Type B pancreatic cell (in vitro differentiated cells): ENCODE results near the gene HDAC8. TPM values are rescaled to one million over a fixed set of nuclear protein-coding genes. Genes with fewer than 3 reads are reported as not detected.
A peak's percentile ranks its signal among the peaks of the same experiment; 100 is the strongest.
"Not testable (repeated sequence)": the region's sequence is repeated elsewhere in the genome, so short reads cannot be mapped to it uniquely, and the experiment has no call there.

ENCODE experiments used
- DNase-seq: peaks from one replicate; pipeline ENCODE4 v3.0.0; 2021; ENCODE audit warnings: mixed read lengths; ENCODE audit not compliant: unreplicated experiment; ENCODE audit errors: extremely low spot score
- H3K27ac Mint-ChIP-seq: 2 replicates; pipeline ENCODE4 v1.8.0; 2021; ENCODE audit warnings: mild to moderate bottlenecking, mixed read lengths
- H3K27me3 Mint-ChIP-seq: 2 replicates; pipeline ENCODE4 v1.8.0; 2021; ENCODE audit warnings: mixed read lengths
- H3K36me3 Mint-ChIP-seq: 2 replicates; pipeline ENCODE4 v1.8.0; 2021; ENCODE audit warnings: mixed read lengths
- H3K4me1 Mint-ChIP-seq: one replicate; pipeline ENCODE4 v1.8.0; 2021; ENCODE audit warnings: mixed read lengths; ENCODE audit not compliant: unreplicated experiment
- H3K4me3 Mint-ChIP-seq: 2 replicates; pipeline ENCODE4 v1.8.0; 2021; ENCODE audit warnings: mild to moderate bottlenecking, mixed read lengths
- H3K9me3 Mint-ChIP-seq: 2 replicates; pipeline ENCODE4 v1.8.0; 2021; ENCODE audit warnings: mixed read lengths
- total RNA-seq: library from RNA; stranded (reverse); gene quantifications from 2 replicates; pipeline ENCODE4 v1.2.1, GENCODE V29; 2021; ENCODE audit warnings: low replicate concordance
- TF ChIP-seq, protein P1 (sequence below): fragments of 200-600 bp; sonication (generic); conservative IDR thresholded peaks from 2 replicates; pipeline ENCODE4 v1.5.0; 2021; ENCODE audit warnings: antibody characterized with exemption, mild to moderate bottlenecking

The HDAC8 gene
- total RNA-seq, 1 donor from 2014 or later = 32.4 TPM

DNA sequence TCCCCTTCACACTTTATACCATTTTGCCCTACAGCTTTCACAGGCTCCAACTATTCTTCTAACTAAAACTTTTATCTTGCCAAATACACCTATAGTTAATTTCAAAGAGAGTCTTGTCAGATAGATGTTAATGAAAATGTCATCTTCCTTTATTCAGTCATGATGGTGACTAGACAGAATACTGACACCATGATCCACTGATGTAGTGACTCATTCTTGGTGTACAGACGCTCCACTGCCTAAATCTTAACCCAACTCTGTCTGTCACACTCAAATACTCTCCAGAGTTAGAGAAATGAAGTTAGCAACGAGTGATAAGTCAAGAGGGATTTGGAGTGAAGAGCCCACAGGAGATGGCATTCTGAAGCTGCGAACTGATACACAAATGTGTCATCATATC lies 32.1 kb upstream of the HDAC8 start:
- no peak for DNase-seq
- Mint-ChIP-seq H3K27ac (no peak overlapping the region), H3K36me3 (peaks cover 3% of the 10 kb centered on the region), H3K4me1 (no peaks in the 10 kb centered on the region), H3K27me3 (no peaks in the 10 kb centered on the region), H3K9me3 (peaks cover 4% of the 10 kb centered on the region), H3K4me3 (no peak overlapping the region)
- TF ChIP-seq, protein P1, sequence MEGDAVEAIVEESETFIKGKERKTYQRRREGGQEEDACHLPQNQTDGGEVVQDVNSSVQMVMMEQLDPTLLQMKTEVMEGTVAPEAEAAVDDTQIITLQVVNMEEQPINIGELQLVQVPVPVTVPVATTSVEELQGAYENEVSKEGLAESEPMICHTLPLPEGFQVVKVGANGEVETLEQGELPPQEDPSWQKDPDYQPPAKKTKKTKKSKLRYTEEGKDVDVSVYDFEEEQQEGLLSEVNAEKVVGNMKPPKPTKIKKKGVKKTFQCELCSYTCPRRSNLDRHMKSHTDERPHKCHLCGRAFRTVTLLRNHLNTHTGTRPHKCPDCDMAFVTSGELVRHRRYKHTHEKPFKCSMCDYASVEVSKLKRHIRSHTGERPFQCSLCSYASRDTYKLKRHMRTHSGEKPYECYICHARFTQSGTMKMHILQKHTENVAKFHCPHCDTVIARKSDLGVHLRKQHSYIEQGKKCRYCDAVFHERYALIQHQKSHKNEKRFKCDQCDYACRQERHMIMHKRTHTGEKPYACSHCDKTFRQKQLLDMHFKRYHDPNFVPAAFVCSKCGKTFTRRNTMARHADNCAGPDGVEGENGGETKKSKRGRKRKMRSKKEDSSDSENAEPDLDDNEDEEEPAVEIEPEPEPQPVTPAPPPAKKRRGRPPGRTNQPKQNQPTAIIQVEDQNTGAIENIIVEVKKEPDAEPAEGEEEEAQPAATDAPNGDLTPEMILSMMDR = no peak

DNA sequence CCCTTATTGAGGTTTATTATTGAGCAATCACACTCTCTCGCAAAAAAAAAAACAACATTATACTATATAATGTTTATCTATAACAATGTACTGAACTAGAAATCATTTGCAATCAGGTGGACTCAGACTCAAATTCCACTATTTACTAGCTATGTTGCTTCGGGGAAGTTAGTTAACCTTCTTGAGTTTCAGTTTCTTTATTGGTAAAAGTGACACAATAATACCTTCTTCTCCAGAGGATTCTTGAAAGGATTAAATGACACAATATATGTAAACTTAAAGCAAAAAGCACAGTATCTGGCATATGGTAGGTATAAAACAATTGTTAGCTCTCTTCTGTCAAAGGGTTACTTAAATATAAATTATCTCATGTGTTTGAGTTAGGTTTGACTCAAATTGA lies 31.5 kb upstream of the HDAC8 start:
- DNase-seq = no peak
- TF ChIP-seq, protein P1 = no peak
- peaks cover 4% of the 10 kb centered on the region for H3K9me3 Mint-ChIP-seq
- H3K36me3 Mint-ChIP-seq = peaks cover 3% of the 10 kb centered on the region
- H3K27ac Mint-ChIP-seq = no peak overlapping the region
- no peaks in the 10 kb centered on the region for H3K27me3 Mint-ChIP-seq
- H3K4me3 Mint-ChIP-seq = no peak overlapping the region
- H3K4me1 Mint-ChIP-seq = no peaks in the 10 kb centered on the region

DNA sequence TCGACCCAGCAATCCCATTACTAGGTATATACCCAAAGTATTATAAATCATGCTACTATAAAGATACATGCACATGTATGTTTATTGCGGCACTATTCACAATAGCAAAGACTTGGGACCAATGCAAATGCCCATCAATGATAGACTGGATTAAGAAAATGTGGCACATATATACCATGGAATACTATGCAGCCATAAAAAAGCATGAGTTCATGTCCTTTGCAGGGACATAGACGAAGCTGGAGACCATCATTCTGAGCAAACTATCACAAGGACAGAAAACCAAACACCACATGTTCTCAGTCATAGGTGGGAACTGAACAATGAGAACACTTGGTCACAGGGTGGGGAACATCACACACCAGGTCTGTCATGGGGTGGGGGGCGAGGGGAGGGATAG lies 18.4 kb upstream of the HDAC8 start:
- not testable (repeated sequence) for H3K36me3 Mint-ChIP-seq, H3K4me3 Mint-ChIP-seq, H3K27me3 Mint-ChIP-seq, H3K9me3 Mint-ChIP-seq, H3K27ac Mint-ChIP-seq, H3K4me1 Mint-ChIP-seq, DNase-seq

DNA sequence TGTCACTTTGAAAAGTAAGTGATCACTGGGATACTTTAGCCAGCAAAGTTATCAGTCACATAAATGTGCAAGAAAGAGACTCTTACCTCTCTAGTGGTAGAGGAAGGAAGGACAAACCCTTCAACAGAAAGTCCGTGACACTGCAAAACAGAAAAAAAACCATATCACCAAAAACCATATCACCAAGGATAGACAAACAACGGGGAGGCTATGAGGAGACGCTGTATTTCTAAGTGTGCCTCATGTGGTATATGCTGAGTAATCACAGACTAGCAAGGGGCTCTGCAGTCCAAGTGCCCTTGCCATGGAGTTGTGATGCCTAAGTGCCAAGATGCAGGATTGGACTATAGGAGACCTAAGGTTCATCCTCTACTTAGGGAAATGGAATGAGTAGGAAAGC lies 11.5 kb upstream of the HDAC8 start:
- Mint-ChIP-seq H3K27me3 (no peaks in the 10 kb centered on the region), H3K9me3 (no peaks in the 10 kb centered on the region), H3K27ac (no peak overlapping the region), H3K36me3 (peaks cover 5% of the 10 kb centered on the region), H3K4me3 (no peak overlapping the region), H3K4me1 (no peaks in the 10 kb centered on the region)
- no peak for DNase-seq
- TF ChIP-seq, protein P1 = no peak

DNA sequence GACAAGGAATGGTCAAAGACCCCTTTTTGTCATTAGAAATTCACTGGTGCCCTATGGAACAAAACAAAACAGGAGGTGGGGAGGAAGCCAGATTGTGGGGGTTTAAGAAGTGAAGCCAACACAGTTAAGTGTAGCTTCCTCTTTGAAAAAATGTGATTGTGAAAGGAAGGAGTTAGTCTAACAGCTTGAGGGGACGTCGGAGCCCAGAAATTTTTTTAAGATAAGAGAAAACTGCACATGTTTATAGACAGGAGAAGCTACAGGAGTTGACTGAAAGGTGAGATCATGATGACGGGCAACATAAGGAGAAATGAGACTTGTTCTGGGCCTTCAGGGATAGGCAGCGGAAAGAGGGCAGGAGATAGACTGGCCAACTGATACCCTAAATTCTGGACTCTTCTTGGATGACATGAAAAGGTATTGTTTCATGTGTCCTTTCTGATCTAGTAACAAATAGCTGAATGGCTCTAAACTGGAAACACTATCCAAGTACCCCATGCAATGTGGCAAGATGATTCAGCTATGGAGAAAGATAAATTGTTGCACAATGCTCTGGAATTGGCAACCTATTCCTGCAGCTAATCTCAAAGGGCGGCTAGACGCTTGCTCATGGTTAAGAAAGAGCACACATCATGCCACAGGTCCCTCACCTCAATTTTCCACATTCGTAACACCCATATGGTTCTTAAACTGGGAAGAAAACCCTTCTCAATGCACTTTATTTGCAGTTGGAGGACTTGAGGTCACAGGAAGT lies 3.7 kb upstream of the HDAC8 start:
- DNase-seq = no peak
- Mint-ChIP-seq H3K4me1 (no peaks in the 10 kb centered on the region), H3K27ac (no peak overlapping the region), H3K27me3 (no peaks in the 10 kb centered on the region), H3K36me3 (no peaks in the 10 kb centered on the region), H3K4me3 (no peak overlapping the region), H3K9me3 (no peaks in the 10 kb centered on the region)
- TF ChIP-seq, protein P1 = no peak

DNA sequence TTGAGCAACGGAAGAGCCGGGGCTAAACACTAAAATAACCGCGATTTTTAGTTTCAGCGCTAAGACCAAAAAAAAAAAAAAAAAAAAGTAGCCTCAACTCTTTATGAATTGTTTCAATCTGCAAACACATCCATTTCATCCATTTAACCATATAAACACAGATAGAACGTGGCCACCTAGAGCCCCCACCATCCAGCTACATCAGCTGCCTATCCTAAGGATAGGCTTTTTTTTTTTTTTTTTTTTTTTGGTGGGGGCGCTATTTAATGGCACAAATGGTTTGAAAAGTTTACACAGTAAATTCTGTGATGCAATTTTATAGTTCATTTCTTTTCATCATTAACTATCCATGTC lies 492 bp upstream of the HDAC8 start:
- no peak for DNase-seq
- no peaks in the 10 kb centered on the region for H3K4me1 Mint-ChIP-seq
- peak overlapping the region; percentile 93 for H3K4me3 Mint-ChIP-seq
- peak overlapping the region; percentile 83 for H3K27ac Mint-ChIP-seq
- H3K27me3 Mint-ChIP-seq = no peaks in the 10 kb centered on the region
- H3K36me3 Mint-ChIP-seq = no peaks in the 10 kb centered on the region
- TF ChIP-seq, protein P1 = no peak
- no peaks in the 10 kb centered on the region for H3K9me3 Mint-ChIP-seq
